Measurements from ENCODE around the gene NSMCE4A. TPM values are rescaled to one million over a fixed set of nuclear protein-coding genes. Genes with fewer than 3 reads are reported as not detected.
"Not testable (repeated sequence)": the region's sequence is repeated elsewhere in the genome, so short reads cannot be mapped to it uniquely, and the experiment has no call there.

The NSMCE4A gene
- 10 to 100 TPM; 20.1 to 37.7 (median 26.9) TPM for total RNA-seq

- intact Hi-C loops (cut with DNase I; ENCODE audit: low total_unique reads) (loop anchor here (1.0 to 5.0 kb wide), 4 partner anchors 46 to 140 kb away; partner anchors contain the start of gene ATE1), in situ Hi-C loops (cut with MboI; ENCODE audit: low sequenced_read_pairs in 4 of 4) (no loop called here)
- DNase-seq = peak; percentile 68 to 77
- Histone ChIP-seq H3K27me3 (no peaks in the 10 kb centered on the region), H3K27ac (peak within 1 kb of the TSS; percentile 94 to 99 (median 96)), H3K36me3 (peaks cover 0 to 11% of the 10 kb centered on the region in 2 donors), H3K4me3 (peak within 1 kb of the TSS; percentile 71 to 91 (median 81)), H3K9me3 (no peaks in the 10 kb centered on the region), H3K4me1 (peaks cover 16 to 19% of the 10 kb centered on the region in 2 donors)
- peak; percentile 88 to 89 for ATAC-seq
- TF ChIP-seq POLR2A (IDR thresholded peaks at IDR 0.05) (peak; percentile 87 to 92), CTCF (IDR thresholded peaks at IDR 0.05 in 4 of 5, conservative IDR thresholded peaks at IDR 0.05 in 1 of 5) (peak in 4 of 5 experiments; percentile 66 to 80 (median 68))
Measured at GRCh38 chr10:121974535-121975294, at the start of gene NSMCE4A. Gene NSMCE4A (minus strand): TSS chr10:121975217. CDS start chr10:121975165, 52 bp downstream.

- peak overlapping the region; percentile 91 to 98 (median 95) for H3K27ac ChIP-seq
- in situ Hi-C loops (cut with MboI; ENCODE audit: low sequenced_read_pairs in 4 of 4); H3K36me3 ChIP-seq; H3K9me3 ChIP-seq; H3K27me3 ChIP-seq; DNase-seq; ATAC-seq; intact Hi-C loops (cut with DNase I; ENCODE audit: low total_unique reads); H3K4me3 ChIP-seq: not testable (repeated sequence)
- H3K4me1 ChIP-seq = peaks cover 43 to 46% of the 10 kb centered on the region in 2 donors
Measured at GRCh38 chr10:122023257-122023656, 48.2 kb upstream of the NSMCE4A start.

GRCh38 chr10:122022276-122022675, 47.3 kb upstream of the NSMCE4A start:
- intact Hi-C loops (cut with DNase I; ENCODE audit: low total_unique reads) (no loop called here), in situ Hi-C loops (cut with MboI; ENCODE audit: low sequenced_read_pairs in 4 of 4) (no loop called here)
- H3K27me3 ChIP-seq = no peaks in the 10 kb centered on the region
- peaks cover 50 to 51% of the 10 kb centered on the region in 2 donors for H3K4me1 ChIP-seq
- peak overlapping the region in 2 of 4 donors; percentile 15 to 44 for H3K4me3 ChIP-seq
- ATAC-seq (no peak), DNase-seq (peak in 1 of 2 donors; percentile 8)
- H3K27ac ChIP-seq = peak overlapping the region; percentile 91 to 98 (median 95)
- peaks cover 0 to 5% of the 10 kb centered on the region in 2 donors for H3K36me3 ChIP-seq
- no peaks in the 10 kb centered on the region for H3K9me3 ChIP-seq
- no peak for TF ChIP-seq CTCF (IDR thresholded peaks at IDR 0.05 in 4 of 5, conservative IDR thresholded peaks at IDR 0.05 in 1 of 5)
- TF ChIP-seq POLR2A (IDR thresholded peaks at IDR 0.05) = no peak

- peak; percentile 59 to 70 for ATAC-seq
- peak; percentile 56 to 68 for DNase-seq
- Histone ChIP-seq H3K27ac (peak overlapping the region; percentile 91 to 98 (median 95)), H3K36me3 (peaks cover 0 to 5% of the 10 kb centered on the region in 2 donors), H3K9me3 (no peaks in the 10 kb centered on the region), H3K4me1 (peaks cover 50 to 52% of the 10 kb centered on the region in 2 donors), H3K27me3 (no peaks in the 10 kb centered on the region), H3K4me3 (peak overlapping the region; percentile 15 to 44 (median 29))
- no peak for TF ChIP-seq CTCF (IDR thresholded peaks at IDR 0.05 in 4 of 5, conservative IDR thresholded peaks at IDR 0.05 in 1 of 5)
- TF ChIP-seq POLR2A (IDR thresholded peaks at IDR 0.05) = peak in 1 of 2 donors; percentile 36
- in situ Hi-C loops (cut with MboI; ENCODE audit: low sequenced_read_pairs in 4 of 4) = no loop called here
- intact Hi-C loops (cut with DNase I; ENCODE audit: low total_unique reads) = no loop called here
Measured at GRCh38 chr10:122021828-122022227, 46.8 kb upstream of the NSMCE4A start.

- no peak for TF ChIP-seq CTCF (IDR thresholded peaks at IDR 0.05 in 4 of 5, conservative IDR thresholded peaks at IDR 0.05 in 1 of 5)
- no peak for TF ChIP-seq POLR2A (IDR thresholded peaks at IDR 0.05)
- peaks cover 50 to 55% of the 10 kb centered on the region in 2 donors for H3K4me1 ChIP-seq
- in situ Hi-C loops (cut with MboI; ENCODE audit: low sequenced_read_pairs in 4 of 4) = no loop called here
- intact Hi-C loops (cut with DNase I; ENCODE audit: low total_unique reads) = no loop called here
- ATAC-seq = peak; percentile 10 to 16
- H3K9me3 ChIP-seq = no peaks in the 10 kb centered on the region
- H3K27me3 ChIP-seq = no peaks in the 10 kb centered on the region
- H3K27ac ChIP-seq = peak overlapping the region; percentile 91 to 98 (median 95)
- peaks cover 0 to 5% of the 10 kb centered on the region in 2 donors for H3K36me3 ChIP-seq
- peak in 1 of 2 donors; percentile 21 for DNase-seq
- peak overlapping the region; percentile 15 to 44 (median 29) for H3K4me3 ChIP-seq
Measured at GRCh38 chr10:122021379-122021778, 46.4 kb upstream of the NSMCE4A start.
